ENCODE data around the gene PRPF4. TPM values are rescaled to one million over a fixed set of nuclear protein-coding genes. Genes with fewer than 3 reads are reported as not detected.

Gene PRPF4
- total and polyA plus RNA-seq, 2 donors (not counting 3 experiments of a cell fraction or from before 2014, with no cell fraction given): 12.9 to 25.8 TPM

GRCh38 chr9:113267911-113268566 is 7.4 kb upstream of the PRPF4 start:
- Histone ChIP-seq H3K36me3 (ENCODE audit: control insufficient read depth in 2 of 2, extremely low read depth in 1 of 2, insufficient read depth in 2 of 2, low read length in 2 of 2) (peaks cover 13 to 19% of the 10 kb centered on the region in 2 experiments), H3K9me3 (replicated peaks; ENCODE audit: control insufficient read depth, insufficient read depth, low read length) (no peaks in the 10 kb centered on the region), H3K79me2 (ENCODE audit: control insufficient read depth, insufficient read depth, low read length) (no peaks in the 10 kb centered on the region), H3K27me3 (ENCODE audit: control insufficient read depth in 2 of 2, insufficient read depth in 2 of 2, low read length in 2 of 2) (no peaks in the 10 kb centered on the region), H4K20me1 (replicated peaks; ENCODE audit: control insufficient read depth, extremely low read depth, insufficient read depth, low read length) (no peaks in the 10 kb centered on the region), H3K27ac (ENCODE audit: insufficient read depth, low read depth, low read length) (no peak overlapping the region), H2AFZ (ENCODE audit: low read depth, low read length) (no peak overlapping the region), H3K4me2 (ENCODE audit: insufficient read depth, low read length) (no peak overlapping the region), H3K9me1 (replicated peaks; ENCODE audit: control insufficient read depth, extremely low read depth, insufficient read depth, low read length) (no peaks in the 10 kb centered on the region), H3K4me1 (ENCODE audit: control insufficient read depth, extremely low read depth, insufficient read depth, low read length) (no peaks in the 10 kb centered on the region), H3K4me3 (replicated peaks in 1 of 3; ENCODE audit: insufficient read depth in 1 of 3, low read depth in 1 of 3, low read length in 3 of 3) (no peak overlapping the region), H3K9ac (replicated peaks; ENCODE audit: extremely low read depth, insufficient read depth, low read length) (no peak overlapping the region)
- dilution Hi-C loops (cut with MboI; ENCODE audit: extremely low pct_ligation_motif_present, low sequenced_read_pairs): no loop called here
- DNase-seq (ENCODE audit: low read depth, low spot score) (no peak), FAIRE-seq (no peak)
- CTCF ChIA-PET: no interaction called here
- intact Hi-C loops (cut with micrococcal nuclease): no loop called here
- TF ChIP-seq JUN (IDR thresholded peaks at IDR 0.05; ENCODE audit: borderline replicate concordance, insufficient read depth, insufficient read length, low read depth): no peak
- no peak for TF ChIP-seq POLR2AphosphoS5 (IDR thresholded peaks at IDR 0.05; ENCODE audit: insufficient read depth, low read depth, low read length)
- TF ChIP-seq EZH2 (IDR thresholded peaks at IDR 0.05; ENCODE audit: borderline replicate concordance, low read depth, low read length, severe bottlenecking): no peak
- no peak for TF ChIP-seq MAX (IDR thresholded peaks at IDR 0.05; ENCODE audit: insufficient read depth, insufficient read length)
- TF ChIP-seq GATA2 (IDR thresholded peaks at IDR 0.05; ENCODE audit: insufficient read depth, insufficient read length, low read depth, low read length): no peak
- no peak for TF ChIP-seq CTCF (IDR thresholded peaks at IDR 0.05; ENCODE audit: extremely low read depth in 1 of 2, insufficient read depth in 1 of 2, low read depth in 1 of 2, low read length in 2 of 2)
- TF ChIP-seq POLR2A (IDR thresholded peaks at IDR 0.05; ENCODE audit: low read depth, low read length): no peak
- TF ChIP-seq MYC (IDR thresholded peaks at IDR 0.05; ENCODE audit: low read depth, low read length): no peak
- no peak for TF ChIP-seq FOS (IDR thresholded peaks at IDR 0.05; ENCODE audit: borderline replicate concordance, insufficient read depth, low read length)
- POLR2A ChIA-PET: no interaction called here
- no TSS peak for BruUV-seq (replicated peaks)

Measured in endothelial cell of umbilical vein (primary cell).